CD4-positive, alpha-beta T cell treated with Interleukin-15 for 1 hour (primary cell): ENCODE measurements around the gene USP54.
"Not testable (repeated sequence)": the region's sequence is repeated elsewhere in the genome, so short reads cannot be mapped to it uniquely, and the experiment has no call there.

Source experiments
- DNase-seq: peaks from one replicate; pipeline ENCODE4 v3.0.0-alpha.2; 2020

Gene USP54

GRCh38 chr10:73585327-73585726, 5.8 kb downstream of the USP54 start:
- DNase-seq, result no peak

- no peak for DNase-seq
These were observed 6.4 kb downstream of the USP54 start for GRCh38 chr10:73584737-73585136.

GRCh38 chr10:73581918-73582317, 9.2 kb downstream of the USP54 start:
- DNase-seq, result no peak

GRCh38 chr10:73578927-73579326, 12.2 kb downstream of the USP54 start:
- not testable (repeated sequence) for DNase-seq

- no peak for DNase-seq
These were observed 13.4 kb downstream of the USP54 start for GRCh38 chr10:73577788-73578187.

- DNase-seq, result no peak
These were observed 14.1 kb downstream of the USP54 start for GRCh38 chr10:73576890-73577591.

GRCh38 chr10:73576178-73576889, 14.8 kb downstream of the USP54 start:
- DNase-seq, result no peak

- not testable (repeated sequence) for DNase-seq
These were observed 24.1 kb downstream of the USP54 start for GRCh38 chr10:73567025-73567424.

GRCh38 chr10:73561192-73561591, 29.9 kb downstream of the USP54 start:
- no peak for DNase-seq

- no peak for DNase-seq
These were observed 31.6 kb downstream of the USP54 start for GRCh38 chr10:73559590-73559989.

GRCh38 chr10:73556855-73557254, 34.3 kb downstream of the USP54 start:
- DNase-seq, result no peak

- DNase-seq, result no peak
These were observed 36.4 kb downstream of the USP54 start for GRCh38 chr10:73554721-73555120.

GRCh38 chr10:73553761-73554160, 37.4 kb downstream of the USP54 start:
- no peak for DNase-seq

GRCh38 chr10:73552819-73553715, 38.1 kb downstream of the USP54 start:
- DNase-seq, result no peak

- no peak for DNase-seq
These were observed 39.6 kb downstream of the USP54 start for GRCh38 chr10:73551515-73551914.

GRCh38 chr10:73545357-73545756, 45.8 kb downstream of the USP54 start:
- no peak for DNase-seq

GRCh38 chr10:73537709-73538108, 53.4 kb downstream of the USP54 start:
- no peak for DNase-seq

- no peak for DNase-seq
These were observed 53.9 kb downstream of the USP54 start for GRCh38 chr10:73537288-73537687.

GRCh38 chr10:73534857-73535256, 56.3 kb downstream of the USP54 start:
- no peak for DNase-seq

- peak; percentile 42 for DNase-seq
These were observed 61.9 kb downstream of the USP54 start for GRCh38 chr10:73529089-73529832.

- DNase-seq, result no peak
These were observed 68.9 kb downstream of the USP54 start for GRCh38 chr10:73522263-73522662.

- DNase-seq, result no peak
These were observed 71.8 kb downstream of the USP54 start for GRCh38 chr10:73519336-73519735.
